Motor neuron (in vitro differentiated cells): ENCODE results near the gene EFNB1. TPM values are rescaled to one million over a fixed set of nuclear protein-coding genes. Genes with fewer than 3 reads are reported as not detected.
A peak's percentile ranks its signal among the peaks of the same experiment; 100 is the strongest.

Experiments
- ATAC-seq, 8 experiments: fragments of 200-7000 bp; cut with Tn5 transposase; replicated peaks in 6 of 8; 2 replicates each; pipeline ENCODE4 v1.8.0; 2021; ENCODE audit warnings: mild to moderate bottlenecking in 8 of 8, moderate library complexity in 8 of 8
- H3K27ac ChIP-seq, 2 donors: fragments of 250-450 bp; sonication (Bioruptor Pico); 2 replicates each; pipeline ENCODE4 v1.9.0; 2021; ENCODE audit warnings: antibody characterized with exemption in 2 of 2, mild to moderate bottlenecking in 2 of 2, moderate library complexity in 1 of 2
- H3K4me1 ChIP-seq, 2 donors: fragments of 250-450 bp; sonication (Bioruptor Pico); replicated peaks in 1 of 2; 2 replicates each; pipeline ENCODE4 v1.6.1; 2021; ENCODE audit warnings: antibody characterized with exemption in 2 of 2, mild to moderate bottlenecking in 2 of 2, moderate library complexity in 1 of 2
- H3K4me3 ChIP-seq, 5 donors: fragments of 250-450 bp; sonication (Bioruptor Pico); 2 replicates each; pipeline ENCODE4 v1.9.0; 2021; ENCODE audit warnings: antibody characterized with exemption in 5 of 5, mild to moderate bottlenecking in 5 of 5, moderate library complexity in 4 of 5
- WGBS, 10 experiments: fragments of 450-650 bp; shearing (Covaris generic); methylation state at CpG; one replicate each; pipeline ENCODE4 v1.0.0; 2022; 5-methylcytosine and 5-hydroxymethylcytosine counted together
- in situ Hi-C, 9 experiments: fragments of 400-800 bp; cut with MboI; loops; one replicate each; pipeline ENCODE4 v1.15.0; 2021; ENCODE audit warnings: low sequenced_read_pairs in 9 of 9, low pct_unique_long_range_greater_than_20kb in 2 of 9; ENCODE audit not compliant: unreplicated experiment in 9 of 9
- total RNA-seq, 8 experiments: library from RNA; unstranded; fragments of 300-600 nt; gene quantifications; 2 replicates each; pipeline versions ENCODE4 v1.2.3 to v1.2.4, GENCODE V29; 2022

The EFNB1 gene
- total RNA-seq, 8 experiments from 2014 or later, result 10.2 to 57.1 (median 39.2) TPM

GRCh38 chrX:68880846-68881552 lies 52.2 kb downstream of the EFNB1 start:
- Histone ChIP-seq H3K4me1 (peaks cover 14 to 17% of the 10 kb centered on the region in 2 donors), H3K4me3 (no peak overlapping the region), H3K27ac (no peak overlapping the region)
- WGBS, 10 experiments, result no CpG with 5 or more reads among the region's 9 CpGs
- peak in 5 of 8 experiments; percentile 30 to 65 (median 61) for ATAC-seq
- in situ Hi-C loops, result no loop called here

- no peak overlapping the region for H3K27ac ChIP-seq
- in situ Hi-C loops, result no loop called here
- H3K4me3 ChIP-seq, result no peak overlapping the region
- ATAC-seq, result no peak
- WGBS, 10 experiments, result 20 to 80% (median 42%) methylated on average over 1 to 4 of the region's 5 CpGs; no CpG with 5 or more reads in 5 of the 10 experiments
- peaks cover 14 to 17% of the 10 kb centered on the region in 2 donors for H3K4me1 ChIP-seq
Observed at GRCh38 chrX:68881911-68882310, 53.1 kb downstream of the EFNB1 start.

GRCh38 chrX:68883800-68884199 lies 55.0 kb downstream of the EFNB1 start:
- no peak for ATAC-seq
- WGBS, 10 experiments, result 29 to 100% (median 50%) methylated on average over 1 to 2 of the region's 2 CpGs; no CpG with 5 or more reads in 6 of the 10 experiments
- H3K27ac ChIP-seq, result no peak overlapping the region
- H3K4me3 ChIP-seq, result no peak overlapping the region
- peaks cover 14 to 17% of the 10 kb centered on the region in 2 donors for H3K4me1 ChIP-seq
- in situ Hi-C loops, result no loop called here

GRCh38 chrX:68889249-68889648 lies 60.4 kb downstream of the EFNB1 start:
- in situ Hi-C loops, result no loop called here
- Histone ChIP-seq H3K27ac (no peak overlapping the region), H3K4me3 (no peak overlapping the region), H3K4me1 (peaks cover 17 to 18% of the 10 kb centered on the region in 2 donors)
- 20 to 59% (median 52%) methylated on average over 1 to 4 of the region's 4 CpGs; no CpG with 5 or more reads in 7 of the 10 experiments for WGBS, 10 experiments
- no peak for ATAC-seq

Other genes with a start within 250 kb of the EFNB1 start
- 1 to 10 TPM in 2 of 8 experiments, under 1 TPM in 6; 0.24 to 5.0 (median 0.48) TPM for gene STARD8, start 181.4 kb upstream of the EFNB1 start, total RNA-seq